OCI-LY7 (cell line): ENCODE data around the gene GALNT2. TPM values are rescaled to one million over a fixed set of nuclear protein-coding genes. Genes with fewer than 3 reads are reported as not detected.

Experiments used
- BruUV-seq: library from RNA; stranded (reverse); fragments of 400-500 nt; replicated peaks from 2 replicates; lab custom pipeline; 2021; lab: Mats Ljungman, UMichigan
- CTCF ChIA-PET: fragments of 300-600 bp; sonication (Branson Sonifier 250); formaldehyde crosslinking; loops from one replicate; lab custom pipeline; 2022; ENCODE audit warnings: antibody characterized with exemption; ENCODE audit not compliant: unreplicated experiment; lab: Charles Lee
- POLR2A ChIA-PET: fragments of 300-600 bp; sonication (Branson Sonifier 250); formaldehyde crosslinking; loops from one replicate; lab custom pipeline; 2022; ENCODE audit warnings: antibody characterized with exemption; lab: Charles Lee
- DNase-seq: peaks from one replicate; pipeline ENCODE4 v3.0.0-alpha.2; 2015; ENCODE audit warnings: low spot score
- H2AFZ ChIP-seq: fragments of 200-600 bp; sonication (generic), shearing (Covaris generic); 2 replicates; pipeline ENCODE4 v1.6.1; 2014; ENCODE audit warnings: mild to moderate bottlenecking, antibody characterized with exemption, low read length, moderate library complexity
- H3K27ac ChIP-seq: fragments of 200-600 bp; sonication (generic); 2 replicates; pipeline ENCODE4 v1.5.1; 2014; ENCODE audit warnings: mixed run types, low read depth, mild to moderate bottlenecking, moderate library complexity, low read length, inconsistent platforms; ENCODE audit not compliant: poor library complexity, severe bottlenecking
- H3K36me3 ChIP-seq: fragments of 200-600 bp; sonication (generic); 2 replicates; pipeline ENCODE4 v1.6.1; 2014; ENCODE audit warnings: mild to moderate bottlenecking, antibody characterized with exemption, low read length, moderate library complexity, mixed read lengths; ENCODE audit not compliant: insufficient read depth
- H3K4me1 ChIP-seq: fragments of 200-600 bp; sonication (generic); 2 replicates; pipeline ENCODE4 v1.5.1; 2014; ENCODE audit warnings: mild to moderate bottlenecking, low read length; ENCODE audit not compliant: insufficient read depth, poor library complexity, severe bottlenecking
- H3K4me2 ChIP-seq: fragments of 200-600 bp; sonication (generic); 2 replicates; pipeline ENCODE4 v1.6.1; 2014; ENCODE audit warnings: mild to moderate bottlenecking, low read length
- H3K4me3 ChIP-seq: fragments of 200-600 bp; sonication (generic); 2 replicates; pipeline ENCODE4 v1.5.1; 2014; ENCODE audit warnings: mild to moderate bottlenecking, low read depth, low read length; ENCODE audit not compliant: poor library complexity, severe bottlenecking
- H3K79me2 ChIP-seq: fragments of 200-600 bp; sonication (generic); 2 replicates; pipeline ENCODE4 v1.6.1; 2016; ENCODE audit warnings: low read depth, mild to moderate bottlenecking, low read length, moderate library complexity, mixed read lengths; ENCODE audit not compliant: insufficient read depth
- H3K9me2 ChIP-seq: fragments of 200-600 bp; sonication (generic); 2 replicates; pipeline ENCODE4 v1.6.1; 2016; ENCODE audit warnings: mild to moderate bottlenecking, low read length, mixed read lengths; ENCODE audit not compliant: insufficient read depth
- H3K9me3 ChIP-seq: fragments of 200-600 bp; sonication (generic); 2 replicates; pipeline ENCODE4 v1.6.1; 2014; ENCODE audit warnings: mild to moderate bottlenecking, mixed run types, low read length, mixed read lengths
- H4K20me1 ChIP-seq: fragments of 200-600 bp; sonication (generic); 2 replicates; pipeline ENCODE4 v1.6.1; 2014; ENCODE audit warnings: mild to moderate bottlenecking, antibody characterized with exemption, low read length, moderate library complexity, mixed read lengths; ENCODE audit not compliant: insufficient read depth
- EZH2phosphoT487 ChIP-seq: fragments of 200-600 bp; sonication (generic); IDR thresholded peaks from 2 replicates; pipeline ENCODE4 v1.6.1; 2018; ENCODE audit warnings: low read depth, borderline replicate concordance, mild to moderate bottlenecking, mixed run types, antibody characterized with exemption, low read length, moderate library complexity, mixed read lengths
- intact Hi-C: fragments of 100-400 bp; cut with micrococcal nuclease; formaldehyde crosslinking; loops from one replicate; pipeline ENCODE4 v1.10.0; 2022; ENCODE audit not compliant: unreplicated experiment
- total RNA-seq, 2 experiments: library from RNA; depleted of rRNA in 1 of 2; stranded (reverse); fragments of >200 nt in 1 of 2; shearing (Covaris generic) in 1 of 2; gene quantifications; 2 replicates each; pipeline ENCODE4 v1.2.3, GENCODE V29; 2014 to 2022
- TF ChIP-seq, protein P1 (sequence below): fragments of 200-600 bp; sonication (generic); conservative IDR thresholded peaks from 2 replicates; pipeline ENCODE4 v1.5.1; 2014; ENCODE audit warnings: mild to moderate bottlenecking, antibody characterized with exemption, low read length, moderate library complexity, mixed read lengths

GALNT2 gene
- total RNA-seq, 2 experiments from 2014 or later: 29.9 to 67.3 TPM

DNA sequence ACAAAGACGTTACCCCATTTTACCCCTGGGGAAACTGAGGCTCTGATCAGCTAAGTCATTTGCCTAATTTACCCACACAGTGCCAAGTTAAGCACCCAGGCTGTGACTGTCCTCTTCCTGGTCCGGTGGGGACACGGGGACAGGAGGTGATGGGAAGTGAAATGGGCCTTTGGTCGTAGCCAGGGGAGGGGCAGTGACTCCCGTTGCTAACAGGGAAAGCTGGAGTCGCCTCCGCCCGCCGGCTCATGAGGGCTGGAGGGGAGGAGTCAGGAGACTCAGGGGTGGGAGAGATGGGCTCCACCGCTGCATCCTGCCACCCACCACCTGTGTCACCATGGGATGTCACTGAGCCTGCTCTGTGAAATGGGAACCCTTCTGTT, 219.8 kb downstream of the GALNT2 start:
- ChIA-PET CTCF (no interaction called here), POLR2A (no interaction called here)
- Histone ChIP-seq H3K4me3 (no peak overlapping the region), H3K4me2 (no peak overlapping the region), H2AFZ (no peak overlapping the region), H3K9me3 (no peaks in the 10 kb centered on the region), H3K79me2 (no peaks in the 10 kb centered on the region), H3K4me1 (peaks cover 10% of the 10 kb centered on the region), H3K36me3 (no peaks in the 10 kb centered on the region), H3K27ac (no peak overlapping the region), H3K9me2 (no peaks in the 10 kb centered on the region), H4K20me1 (no peaks in the 10 kb centered on the region)
- BruUV-seq: no TSS peak
- TF ChIP-seq EZH2phosphoT487: no peak
- TF ChIP-seq, protein P1, sequence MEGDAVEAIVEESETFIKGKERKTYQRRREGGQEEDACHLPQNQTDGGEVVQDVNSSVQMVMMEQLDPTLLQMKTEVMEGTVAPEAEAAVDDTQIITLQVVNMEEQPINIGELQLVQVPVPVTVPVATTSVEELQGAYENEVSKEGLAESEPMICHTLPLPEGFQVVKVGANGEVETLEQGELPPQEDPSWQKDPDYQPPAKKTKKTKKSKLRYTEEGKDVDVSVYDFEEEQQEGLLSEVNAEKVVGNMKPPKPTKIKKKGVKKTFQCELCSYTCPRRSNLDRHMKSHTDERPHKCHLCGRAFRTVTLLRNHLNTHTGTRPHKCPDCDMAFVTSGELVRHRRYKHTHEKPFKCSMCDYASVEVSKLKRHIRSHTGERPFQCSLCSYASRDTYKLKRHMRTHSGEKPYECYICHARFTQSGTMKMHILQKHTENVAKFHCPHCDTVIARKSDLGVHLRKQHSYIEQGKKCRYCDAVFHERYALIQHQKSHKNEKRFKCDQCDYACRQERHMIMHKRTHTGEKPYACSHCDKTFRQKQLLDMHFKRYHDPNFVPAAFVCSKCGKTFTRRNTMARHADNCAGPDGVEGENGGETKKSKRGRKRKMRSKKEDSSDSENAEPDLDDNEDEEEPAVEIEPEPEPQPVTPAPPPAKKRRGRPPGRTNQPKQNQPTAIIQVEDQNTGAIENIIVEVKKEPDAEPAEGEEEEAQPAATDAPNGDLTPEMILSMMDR: no peak
- intact Hi-C loops: no loop called here
- no peak for DNase-seq

DNA sequence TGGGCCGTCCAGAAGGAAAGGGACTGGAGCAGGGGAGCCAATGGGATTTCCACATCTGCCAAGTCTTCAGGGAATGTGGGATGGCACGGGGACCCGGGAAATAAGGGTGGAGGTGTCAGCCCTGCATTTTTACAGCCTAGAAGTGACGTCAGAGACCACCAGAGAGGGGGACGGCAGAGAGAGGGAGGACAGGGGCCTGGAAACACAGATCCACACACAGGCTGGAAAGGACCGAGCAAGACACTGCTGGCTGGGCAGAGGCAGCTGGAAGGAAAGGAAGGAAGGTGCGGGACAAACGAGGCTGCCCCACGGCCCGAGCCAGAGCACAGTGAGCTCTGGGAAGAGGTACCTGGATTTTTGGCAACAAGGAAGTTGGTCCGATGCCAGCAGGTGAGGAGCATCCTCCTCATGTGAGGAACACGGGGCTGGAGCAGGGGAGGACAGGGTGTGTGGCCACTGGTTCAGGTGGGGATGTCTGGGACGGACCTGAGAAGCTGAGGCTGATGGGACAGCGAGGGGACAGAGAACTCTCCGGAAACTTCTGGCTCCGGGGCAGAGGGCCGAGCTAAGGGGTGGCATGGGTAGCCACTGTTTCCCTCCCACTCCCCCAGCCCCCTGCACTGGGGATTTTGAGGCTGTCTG, 220.8 kb downstream of the GALNT2 start:
- CTCF ChIA-PET: interaction anchor here (1.5 kb wide), 1 partner anchor 11 kb away, joined by 3 read pairs; no protein-coding TSS in a partner anchor
- Histone ChIP-seq H3K79me2 (no peaks in the 10 kb centered on the region), H3K4me2 (no peak overlapping the region), H3K27ac (no peak overlapping the region), H3K9me2 (no peaks in the 10 kb centered on the region), H3K4me3 (no peak overlapping the region), H2AFZ (no peak overlapping the region), H4K20me1 (no peaks in the 10 kb centered on the region), H3K36me3 (no peaks in the 10 kb centered on the region), H3K9me3 (no peaks in the 10 kb centered on the region), H3K4me1 (peaks cover 1% of the 10 kb centered on the region)
- POLR2A ChIA-PET: interaction anchor here (1.0 kb wide), 1 partner anchor 23 kb away, joined by 3 read pairs; no protein-coding TSS in a partner anchor
- intact Hi-C loops: no loop called here
- BruUV-seq: no TSS peak
- no peak for DNase-seq
- TF ChIP-seq, protein P1: no peak
- no peak for TF ChIP-seq EZH2phosphoT487

DNA sequence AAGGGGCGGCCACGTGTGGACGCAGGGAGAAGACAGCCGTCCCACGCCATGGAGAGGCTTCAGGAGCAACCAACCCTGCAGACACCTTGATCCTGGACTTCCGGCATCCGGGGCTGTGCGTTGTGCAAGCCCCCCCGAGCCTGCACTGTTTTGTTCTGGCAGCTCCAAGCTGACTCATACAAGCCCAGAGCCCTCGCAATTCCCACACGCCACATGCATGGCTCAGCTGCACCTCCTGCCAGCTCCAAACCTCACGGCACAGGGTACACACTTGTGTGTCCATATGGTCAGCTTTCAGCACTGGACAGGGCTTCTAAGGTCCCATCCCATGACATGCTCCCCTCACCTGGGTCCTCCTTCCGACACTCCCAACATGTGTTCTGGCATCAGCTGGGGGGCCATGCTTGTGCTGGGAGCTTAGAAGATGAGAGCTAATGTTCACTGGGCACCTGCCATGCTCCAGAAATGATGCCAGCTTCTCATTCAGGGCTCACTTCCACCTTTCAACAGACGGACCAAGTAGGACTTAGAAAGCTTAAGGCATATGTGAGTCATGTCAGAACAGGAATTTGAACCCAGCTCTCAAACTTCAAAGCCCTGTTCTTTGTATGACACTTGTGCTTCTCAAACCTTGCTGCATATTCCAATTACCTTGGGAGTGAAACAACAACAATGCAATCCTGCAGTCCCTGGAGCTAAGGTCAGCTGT, 221.8 kb downstream of the GALNT2 start:
- ChIA-PET CTCF (interaction anchor here (1.5 kb wide), 1 partner anchor 12 kb away, joined by 3 read pairs; no protein-coding TSS in a partner anchor), POLR2A (interaction anchor here (0.6 to 1.5 kb wide), 5 partner anchors 14 to 656 kb away, joined by 3 to 7 read pairs (median 4); no protein-coding TSS in a partner anchor)
- TF ChIP-seq EZH2phosphoT487: no peak
- TF ChIP-seq, protein P1: no peak

More for the DNA sequence above, 221.8 kb downstream of the GALNT2 start:
- Histone ChIP-seq H3K27ac (no peak overlapping the region), H3K9me2 (no peaks in the 10 kb centered on the region), H3K4me3 (no peak overlapping the region), H2AFZ (no peak overlapping the region), H3K4me1 (no peaks in the 10 kb centered on the region), H3K36me3 (no peaks in the 10 kb centered on the region), H3K79me2 (no peaks in the 10 kb centered on the region), H4K20me1 (no peaks in the 10 kb centered on the region), H3K9me3 (no peaks in the 10 kb centered on the region), H3K4me2 (no peak overlapping the region)
- intact Hi-C loops: no loop called here
- BruUV-seq: no TSS peak
- DNase-seq: no peak
